H9 (cell line): Measurements from ENCODE around the gene VPS54. TPM values are rescaled to one million over a fixed set of nuclear protein-coding genes. Genes with fewer than 3 reads are reported as not detected.

Source experiments
- DNase-seq: peaks from one replicate; pipeline ENCODE4 v3.0.0-alpha.2; 2017
- H2AFZ ChIP-seq: one replicate; pipeline ENCODE4 v1.6.1; 2013; ENCODE audit warnings: mild to moderate bottlenecking, low read length, control low read depth, moderate library complexity
- H2AK5ac ChIP-seq: 2 replicates; pipeline ENCODE4 v1.6.1; 2013; ENCODE audit warnings: low read length, control low read depth, mixed read lengths; ENCODE audit not compliant: insufficient read length
- H2BK120ac ChIP-seq: one replicate; pipeline ENCODE4 v1.6.1; 2013; ENCODE audit warnings: low read depth, mild to moderate bottlenecking, low read length, control low read depth, inconsistent platforms; ENCODE audit not compliant: poor library complexity, severe bottlenecking
- H2BK12ac ChIP-seq: 2 replicates; pipeline ENCODE4 v1.6.1; 2013; ENCODE audit warnings: low read length, control low read depth, mixed read lengths, low read depth; ENCODE audit not compliant: insufficient read length
- H2BK15ac ChIP-seq: 2 replicates; pipeline ENCODE4 v1.6.1; 2013; ENCODE audit warnings: low read depth, low read length, control low read depth
- H2BK20ac ChIP-seq: one replicate; pipeline ENCODE4 v1.6.1; 2013; ENCODE audit warnings: low read depth, mild to moderate bottlenecking, low read length, control low read depth, inconsistent platforms; ENCODE audit not compliant: poor library complexity, severe bottlenecking
- H2BK5ac ChIP-seq: 2 replicates; pipeline ENCODE4 v1.6.1; 2013; ENCODE audit warnings: low read length, control low read depth, mixed read lengths; ENCODE audit not compliant: insufficient read length
- H3K14ac ChIP-seq: 2 replicates; pipeline ENCODE4 v1.6.1; 2013; ENCODE audit warnings: low read length, control low read depth; ENCODE audit not compliant: insufficient read depth
- H3K18ac ChIP-seq: 2 replicates; pipeline ENCODE4 v1.6.1; 2013; ENCODE audit warnings: low read depth, mild to moderate bottlenecking, mixed read lengths, low read length, control low read depth; ENCODE audit not compliant: insufficient read length
- H3K23ac ChIP-seq: 2 replicates; pipeline ENCODE4 v1.6.1; 2013; ENCODE audit warnings: low read length, control low read depth, mixed read lengths, low read depth; ENCODE audit not compliant: insufficient read length
- H3K23me2 ChIP-seq: 2 replicates; pipeline ENCODE4 v1.6.1; 2013; ENCODE audit warnings: low read depth, mild to moderate bottlenecking, mixed read lengths, low read length, control low read depth; ENCODE audit not compliant: insufficient read length, poor library complexity, severe bottlenecking
- H3K27ac ChIP-seq: 2 replicates; pipeline ENCODE4 v1.5.1; 2013; ENCODE audit warnings: low read length, control low read depth, mixed read lengths, low read depth; ENCODE audit not compliant: insufficient read length
- H3K27me3 ChIP-seq: 2 replicates; pipeline ENCODE4 v1.6.1; 2013; ENCODE audit warnings: low read length, control low read depth, inconsistent platforms; ENCODE audit not compliant: insufficient read depth
- H3K4ac ChIP-seq: 2 replicates; pipeline ENCODE4 v1.6.1; 2013; ENCODE audit warnings: low read depth, mild to moderate bottlenecking, control low read depth, inconsistent platforms, low read length, moderate library complexity
- H3K4me1 ChIP-seq: 2 replicates; pipeline ENCODE4 v1.6.1; 2013; ENCODE audit warnings: low read length, control low read depth, inconsistent platforms; ENCODE audit not compliant: insufficient read depth
- H3K4me2 ChIP-seq: 2 replicates; pipeline ENCODE4 v1.6.1; 2013; ENCODE audit warnings: low read length, control low read depth, mixed read lengths; ENCODE audit not compliant: insufficient read length, insufficient read depth
- H3K56ac ChIP-seq: 2 replicates; pipeline ENCODE4 v1.6.1; 2013; ENCODE audit warnings: low read depth, mild to moderate bottlenecking, mixed read lengths, low read length, control low read depth; ENCODE audit not compliant: insufficient read length
- H3K79me1 ChIP-seq: 2 replicates; pipeline ENCODE4 v1.6.1; 2013; ENCODE audit warnings: low read depth, mild to moderate bottlenecking, moderate library complexity, low read length, control low read depth, inconsistent platforms; ENCODE audit not compliant: insufficient read depth, poor library complexity, severe bottlenecking
- H3K79me2 ChIP-seq: 2 replicates; pipeline ENCODE4 v1.6.1; 2013; ENCODE audit warnings: low read length, control low read depth, inconsistent platforms; ENCODE audit not compliant: insufficient read depth
- H3K9ac ChIP-seq: 2 replicates; pipeline ENCODE4 v1.6.1; 2013; ENCODE audit warnings: low read length, control low read depth, mixed read lengths; ENCODE audit not compliant: insufficient read length; ENCODE audit errors: extremely low read depth
- H3K9me3 ChIP-seq: one replicate; pipeline ENCODE4 v1.6.1; 2013; ENCODE audit warnings: low read depth, low read length, inconsistent platforms; ENCODE audit not compliant: control insufficient read depth
- H3T11ph ChIP-seq: one replicate; pipeline ENCODE4 v1.6.1; 2013; ENCODE audit warnings: mild to moderate bottlenecking, low read length, control low read depth, inconsistent platforms
- H4K20me1 ChIP-seq: one replicate; pipeline ENCODE4 v1.6.1; 2013; ENCODE audit not compliant: control insufficient read depth, insufficient read length, insufficient read depth
- H4K5ac ChIP-seq: 2 replicates; pipeline ENCODE4 v1.6.1; 2013; ENCODE audit warnings: low read depth, mild to moderate bottlenecking, mixed read lengths, low read length, control low read depth; ENCODE audit not compliant: insufficient read length
- H4K8ac ChIP-seq: replicated peaks from 2 replicates; pipeline ENCODE4 v1.6.1; 2013; ENCODE audit warnings: low read length, control low read depth, mixed read lengths, low read depth; ENCODE audit not compliant: insufficient read length
- H4K91ac ChIP-seq: 2 replicates; pipeline ENCODE4 v1.6.1; 2013; ENCODE audit warnings: low read depth, mild to moderate bottlenecking, moderate library complexity, mixed read lengths, low read length, control low read depth; ENCODE audit not compliant: insufficient read length
- H3K27ac Mint-ChIP-seq, 3 experiments: 2 replicates in 2 of 3; 3 replicates in 1 of 3; pipeline ENCODE4 v1.8.0; 2020 to 2021; ENCODE audit warnings: mixed read lengths in 3 of 3, mild to moderate bottlenecking in 1 of 3, moderate library complexity in 1 of 3
- H3K27me3 Mint-ChIP-seq: 2 replicates; pipeline ENCODE4 v1.8.0; 2021; ENCODE audit warnings: low read depth, mild to moderate bottlenecking, moderate library complexity, mixed read lengths
- H3K36me3 Mint-ChIP-seq, 3 experiments: 2 replicates in 2 of 3; 3 replicates in 1 of 3; pipeline ENCODE4 v1.8.0; 2020 to 2021; ENCODE audit warnings: low read depth in 3 of 3, mixed read lengths in 3 of 3; ENCODE audit not compliant: insufficient read depth in 1 of 3
- H3K4me1 Mint-ChIP-seq, 2 experiments: 2 replicates each; pipeline ENCODE4 v1.8.0; 2020; ENCODE audit warnings: mixed read lengths in 2 of 2
- H3K4me3 Mint-ChIP-seq, 2 experiments: 2 replicates in 1 of 2; 3 replicates in 1 of 2; pipeline ENCODE4 v1.8.0; 2020 to 2021; ENCODE audit warnings: mild to moderate bottlenecking in 2 of 2, mixed read lengths in 2 of 2, moderate library complexity in 1 of 2
- H3K9me3 Mint-ChIP-seq, 2 experiments: 2 replicates in 1 of 2; 3 replicates in 1 of 2; pipeline ENCODE4 v1.8.0; 2020; ENCODE audit warnings: mild to moderate bottlenecking in 2 of 2, mixed read lengths in 2 of 2, moderate library complexity in 1 of 2
- WGBS: extraction: QIAGEN DNeasy Blood & Tissue Kit; methylation state at CpG from one replicate; pipeline ENCODE4 v1.1.7; 2013; ENCODE audit warnings: missing lambda C conversion rate, low lambda C conversion rate, mixed read lengths; ENCODE audit not compliant: insufficient read length; ENCODE audit errors: extremely low coverage; 5-methylcytosine and 5-hydroxymethylcytosine counted together
- total RNA-seq: library from RNA; stranded (reverse); gene quantifications from 2 replicates; pipeline ENCODE4 v1.2.1, GENCODE V29; 2021
- TF ChIP-seq, protein P1 (sequence below): fragments of 200-600 bp; sonication (generic); conservative IDR thresholded peaks from 3 replicates; pipeline ENCODE4 v1.8.0; 2021; ENCODE audit warnings: antibody characterized with exemption, mild to moderate bottlenecking

The VPS54 gene
- total RNA-seq, 1 experiment from 2014 or later = 13.4 TPM

DNA sequence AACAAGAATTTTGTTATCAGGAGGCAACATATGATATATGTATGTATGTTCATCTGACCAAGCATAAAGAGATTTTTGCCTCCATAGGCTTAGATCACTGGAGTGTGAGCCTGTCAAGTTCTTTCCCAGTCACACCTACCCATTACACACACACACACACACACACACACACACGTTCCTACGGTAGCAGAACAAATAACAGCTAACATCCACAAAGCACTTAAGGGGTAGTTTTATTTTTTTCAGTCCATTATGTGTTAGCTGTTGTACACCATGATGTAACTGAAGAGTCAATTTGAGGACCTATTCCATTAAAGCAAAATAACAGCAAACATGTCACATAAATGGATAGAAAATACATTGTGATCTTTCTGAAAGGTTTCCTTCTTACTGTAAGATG is 138.0 kb downstream of the VPS54 start:
- no peak overlapping the region for H2BK20ac ChIP-seq
- H2AFZ ChIP-seq = no peak overlapping the region
- H3K9ac ChIP-seq = no peak overlapping the region
- no peaks in the 10 kb centered on the region for H3K23me2 ChIP-seq
- peaks cover 5% of the 10 kb centered on the region; the same call in 1 of the 2 replicates for H3K79me2 ChIP-seq
- Mint-ChIP-seq H3K9me3 (no peaks in the 10 kb centered on the region), H3K36me3 (peaks cover 53 to 85% (median 80%) of the 10 kb centered on the region in 3 experiments), H3K4me3 (no peak overlapping the region), H3K27me3 (no peaks in the 10 kb centered on the region), H3K27ac (peak overlapping the region in 2 of 3 experiments; percentile 72 to 85; a peak in 5 of 7 replicates), H3K4me1 (peaks cover 55 to 75% of the 10 kb centered on the region in 2 experiments)
- WGBS = no CpG with 5 or more reads among the region's 2 CpGs
- no peak overlapping the region for H3K14ac ChIP-seq
- no peak overlapping the region for H2BK5ac ChIP-seq
- peaks cover 3% of the 10 kb centered on the region; the same call in 1 of the 2 replicates for H3K4me1 ChIP-seq
- H2BK15ac ChIP-seq = no peak overlapping the region
- no peaks in the 10 kb centered on the region for H3K9me3 ChIP-seq
- H3K4me2 ChIP-seq = no peak overlapping the region
- no peak overlapping the region for H4K8ac ChIP-seq
- H4K5ac ChIP-seq = no peak overlapping the region
- peaks cover 3% of the 10 kb centered on the region for H3K79me1 ChIP-seq
- no peaks in the 10 kb centered on the region for H4K20me1 ChIP-seq
- TF ChIP-seq, protein P1, sequence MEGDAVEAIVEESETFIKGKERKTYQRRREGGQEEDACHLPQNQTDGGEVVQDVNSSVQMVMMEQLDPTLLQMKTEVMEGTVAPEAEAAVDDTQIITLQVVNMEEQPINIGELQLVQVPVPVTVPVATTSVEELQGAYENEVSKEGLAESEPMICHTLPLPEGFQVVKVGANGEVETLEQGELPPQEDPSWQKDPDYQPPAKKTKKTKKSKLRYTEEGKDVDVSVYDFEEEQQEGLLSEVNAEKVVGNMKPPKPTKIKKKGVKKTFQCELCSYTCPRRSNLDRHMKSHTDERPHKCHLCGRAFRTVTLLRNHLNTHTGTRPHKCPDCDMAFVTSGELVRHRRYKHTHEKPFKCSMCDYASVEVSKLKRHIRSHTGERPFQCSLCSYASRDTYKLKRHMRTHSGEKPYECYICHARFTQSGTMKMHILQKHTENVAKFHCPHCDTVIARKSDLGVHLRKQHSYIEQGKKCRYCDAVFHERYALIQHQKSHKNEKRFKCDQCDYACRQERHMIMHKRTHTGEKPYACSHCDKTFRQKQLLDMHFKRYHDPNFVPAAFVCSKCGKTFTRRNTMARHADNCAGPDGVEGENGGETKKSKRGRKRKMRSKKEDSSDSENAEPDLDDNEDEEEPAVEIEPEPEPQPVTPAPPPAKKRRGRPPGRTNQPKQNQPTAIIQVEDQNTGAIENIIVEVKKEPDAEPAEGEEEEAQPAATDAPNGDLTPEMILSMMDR = no peak
- no peak for DNase-seq
- no peak overlapping the region for H2AK5ac ChIP-seq
- no peak overlapping the region for H3K23ac ChIP-seq
- H2BK12ac ChIP-seq = no peak overlapping the region
- no peak overlapping the region for H3K27ac ChIP-seq
- no peaks in the 10 kb centered on the region for H3K27me3 ChIP-seq
- H3K56ac ChIP-seq = no peak overlapping the region
- no peak overlapping the region for H4K91ac ChIP-seq
- no peak overlapping the region for H3K4ac ChIP-seq
- no peak overlapping the region for H3T11ph ChIP-seq
- no peak overlapping the region for H2BK120ac ChIP-seq
- no peak overlapping the region for H3K18ac ChIP-seq
